ENCODE results near the gene SSH2.

GRCh38 chr17:29589524-29590410 is 340.3 kb downstream of the SSH2 start, which contains the start of gene GIT1:
- TF ChIP-seq, protein P1, sequence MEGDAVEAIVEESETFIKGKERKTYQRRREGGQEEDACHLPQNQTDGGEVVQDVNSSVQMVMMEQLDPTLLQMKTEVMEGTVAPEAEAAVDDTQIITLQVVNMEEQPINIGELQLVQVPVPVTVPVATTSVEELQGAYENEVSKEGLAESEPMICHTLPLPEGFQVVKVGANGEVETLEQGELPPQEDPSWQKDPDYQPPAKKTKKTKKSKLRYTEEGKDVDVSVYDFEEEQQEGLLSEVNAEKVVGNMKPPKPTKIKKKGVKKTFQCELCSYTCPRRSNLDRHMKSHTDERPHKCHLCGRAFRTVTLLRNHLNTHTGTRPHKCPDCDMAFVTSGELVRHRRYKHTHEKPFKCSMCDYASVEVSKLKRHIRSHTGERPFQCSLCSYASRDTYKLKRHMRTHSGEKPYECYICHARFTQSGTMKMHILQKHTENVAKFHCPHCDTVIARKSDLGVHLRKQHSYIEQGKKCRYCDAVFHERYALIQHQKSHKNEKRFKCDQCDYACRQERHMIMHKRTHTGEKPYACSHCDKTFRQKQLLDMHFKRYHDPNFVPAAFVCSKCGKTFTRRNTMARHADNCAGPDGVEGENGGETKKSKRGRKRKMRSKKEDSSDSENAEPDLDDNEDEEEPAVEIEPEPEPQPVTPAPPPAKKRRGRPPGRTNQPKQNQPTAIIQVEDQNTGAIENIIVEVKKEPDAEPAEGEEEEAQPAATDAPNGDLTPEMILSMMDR (IDR thresholded peaks at IDR 0.05), result no peak
- TF ChIP-seq EZH2 (IDR thresholded peaks at IDR 0.05; ENCODE audit: borderline replicate concordance, insufficient read depth, low read depth, low read length, poor library complexity, severe bottlenecking), result no peak

All from B cell (primary cell).